Measurements from ENCODE around the gene DACT3.

DACT3 gene

GRCh38 chr19:46648060-46648960, 12.7 kb downstream of the DACT3 start:
- Histone ChIP-seq H3K9me3 (ENCODE audit: insufficient read depth, low read depth, low read length) (no peaks in the 10 kb centered on the region; the same call in 1 of the 2 replicates), H3K4me1 (ENCODE audit: insufficient read depth, low read length) (no peaks in the 10 kb centered on the region), H3K36me3 (ENCODE audit: insufficient read depth, low read length) (no peaks in the 10 kb centered on the region), H3K27ac (ENCODE audit: low read depth, low read length) (no peak overlapping the region), H3K9ac (ENCODE audit: low read depth, low read length) (peak overlapping the region; percentile 44; the same call in 1 of the 2 replicates), H3K27me3 (ENCODE audit: insufficient read depth, low read length) (peaks cover 52% of the 10 kb centered on the region), H3K4me3 (ENCODE audit: low read length) (peak overlapping the region; percentile 39)
- WGBS: 17% methylated on average over 63 of the region's 63 CpGs

- H3K4me3 ChIP-seq (ENCODE audit: low read length): no peak overlapping the region
- H3K4me1 ChIP-seq (ENCODE audit: insufficient read depth, low read length): no peaks in the 10 kb centered on the region
- H3K27ac ChIP-seq (ENCODE audit: low read depth, low read length): no peak overlapping the region
- 98% methylated on average over 2 of the region's 3 CpGs for WGBS
- peaks cover 57% of the 10 kb centered on the region for H3K27me3 ChIP-seq (ENCODE audit: insufficient read depth, low read length)
- H3K36me3 ChIP-seq (ENCODE audit: insufficient read depth, low read length): no peaks in the 10 kb centered on the region
- H3K9me3 ChIP-seq (ENCODE audit: insufficient read depth, low read depth, low read length): no peaks in the 10 kb centered on the region; the same call in 1 of the 2 replicates
- H3K9ac ChIP-seq (ENCODE audit: low read depth, low read length): no peak overlapping the region
Measured at GRCh38 chr19:46646402-46646801, 14.6 kb downstream of the DACT3 start.

GRCh38 chr19:46644720-46645119, 16.3 kb downstream of the DACT3 start:
- Histone ChIP-seq H3K9ac (ENCODE audit: low read depth, low read length) (no peak overlapping the region), H3K9me3 (ENCODE audit: insufficient read depth, low read depth, low read length) (no peaks in the 10 kb centered on the region; the same call in 1 of the 2 replicates), H3K4me3 (ENCODE audit: low read length) (no peak overlapping the region), H3K36me3 (ENCODE audit: insufficient read depth, low read length) (no peaks in the 10 kb centered on the region), H3K27me3 (ENCODE audit: insufficient read depth, low read length) (peaks cover 58% of the 10 kb centered on the region), H3K27ac (ENCODE audit: low read depth, low read length) (no peak overlapping the region), H3K4me1 (ENCODE audit: insufficient read depth, low read length) (no peaks in the 10 kb centered on the region)
- 49% methylated on average over 3 of the region's 3 CpGs for WGBS

GRCh38 chr19:46640656-46641055, 20.3 kb downstream of the DACT3 start:
- H3K9ac ChIP-seq (ENCODE audit: low read depth, low read length): no peak overlapping the region
- 74% methylated on average over 2 of the region's 2 CpGs for WGBS
- H3K27ac ChIP-seq (ENCODE audit: low read depth, low read length): no peak overlapping the region
- no peaks in the 10 kb centered on the region for H3K9me3 ChIP-seq (ENCODE audit: insufficient read depth, low read depth, low read length)
- no peaks in the 10 kb centered on the region for H3K36me3 ChIP-seq (ENCODE audit: insufficient read depth, low read length)
- H3K4me1 ChIP-seq (ENCODE audit: insufficient read depth, low read length): 0 out of 2 replicates have a peak, but pooled peaks cover 3% of the 10 kb centered on the region
- H3K4me3 ChIP-seq (ENCODE audit: low read length): no peak overlapping the region
- H3K27me3 ChIP-seq (ENCODE audit: insufficient read depth, low read length): peaks cover 53% of the 10 kb centered on the region

- H3K9ac ChIP-seq (ENCODE audit: low read depth, low read length): no peak overlapping the region
- H3K27ac ChIP-seq (ENCODE audit: low read depth, low read length): no peak overlapping the region; the same call in 1 of the 2 replicates
- no peaks in the 10 kb centered on the region for H3K9me3 ChIP-seq (ENCODE audit: insufficient read depth, low read depth, low read length)
- no peaks in the 10 kb centered on the region for H3K36me3 ChIP-seq (ENCODE audit: insufficient read depth, low read length)
- WGBS: 8% methylated on average over 48 of the region's 49 CpGs
- H3K4me1 ChIP-seq (ENCODE audit: insufficient read depth, low read length): 0 out of 2 replicates have a peak, but pooled peaks cover 3% of the 10 kb centered on the region
- H3K4me3 ChIP-seq (ENCODE audit: low read length): peak overlapping the region; percentile 64
- peaks cover 59% of the 10 kb centered on the region for H3K27me3 ChIP-seq (ENCODE audit: insufficient read depth, low read length)
Measured at GRCh38 chr19:46639358-46640182, 21.4 kb downstream of the DACT3 start.

GRCh38 chr19:46637224-46637623, 23.8 kb downstream of the DACT3 start:
- 81% methylated on average over 14 of the region's 14 CpGs for WGBS
- no peaks in the 10 kb centered on the region for H3K36me3 ChIP-seq (ENCODE audit: insufficient read depth, low read length)
- peaks cover 77% of the 10 kb centered on the region for H3K27me3 ChIP-seq (ENCODE audit: insufficient read depth, low read length)
- H3K9ac ChIP-seq (ENCODE audit: low read depth, low read length): no peak overlapping the region
- peaks cover 9% of the 10 kb centered on the region; the same call in 1 of the 2 replicates for H3K4me1 ChIP-seq (ENCODE audit: insufficient read depth, low read length)
- H3K9me3 ChIP-seq (ENCODE audit: insufficient read depth, low read depth, low read length): no peaks in the 10 kb centered on the region
- no peak overlapping the region for H3K27ac ChIP-seq (ENCODE audit: low read depth, low read length)
- H3K4me3 ChIP-seq (ENCODE audit: low read length): no peak overlapping the region

- Histone ChIP-seq H3K36me3 (ENCODE audit: insufficient read depth, low read length) (no peaks in the 10 kb centered on the region), H3K9me3 (ENCODE audit: insufficient read depth, low read depth, low read length) (no peaks in the 10 kb centered on the region), H3K4me1 (ENCODE audit: insufficient read depth, low read length) (peaks cover 12% of the 10 kb centered on the region), H3K9ac (ENCODE audit: low read depth, low read length) (no peak within 1 kb of the TSS), H3K27ac (ENCODE audit: low read depth, low read length) (no peak within 1 kb of the TSS), H3K27me3 (ENCODE audit: insufficient read depth, low read length) (peaks cover 73% of the 10 kb centered on the region), H3K4me3 (ENCODE audit: low read length) (peak within 1 kb of the TSS; percentile 60)
- WGBS: 16% methylated on average over 33 of the region's 34 CpGs
Measured at GRCh38 chr19:46635920-46636761, 24.8 kb downstream of the DACT3 start, which contains the start of gene GNG8. TSS of gene GNG8 (minus strand) at chr19:46636202. CDS start at chr19:46634682, 1,520 bp downstream.

GRCh38 chr19:46634656-46635218, 26.2 kb downstream of the DACT3 start:
- Histone ChIP-seq H3K9ac (ENCODE audit: low read depth, low read length) (no peak overlapping the region), H3K9me3 (ENCODE audit: insufficient read depth, low read depth, low read length) (no peaks in the 10 kb centered on the region), H3K4me3 (ENCODE audit: low read length) (peak overlapping the region; percentile 60), H3K27ac (ENCODE audit: low read depth, low read length) (no peak overlapping the region), H3K36me3 (ENCODE audit: insufficient read depth, low read length) (no peaks in the 10 kb centered on the region), H3K27me3 (ENCODE audit: insufficient read depth, low read length) (peaks cover 63% of the 10 kb centered on the region), H3K4me1 (ENCODE audit: insufficient read depth, low read length) (peaks cover 15% of the 10 kb centered on the region)
- WGBS: 3% methylated on average over 23 of the region's 23 CpGs

- Histone ChIP-seq H3K4me3 (ENCODE audit: low read length) (peak overlapping the region; percentile 60), H3K4me1 (ENCODE audit: insufficient read depth, low read length) (peaks cover 15% of the 10 kb centered on the region), H3K27ac (ENCODE audit: low read depth, low read length) (no peak overlapping the region), H3K9me3 (ENCODE audit: insufficient read depth, low read depth, low read length) (no peaks in the 10 kb centered on the region), H3K27me3 (ENCODE audit: insufficient read depth, low read length) (peaks cover 62% of the 10 kb centered on the region), H3K36me3 (ENCODE audit: insufficient read depth, low read length) (no peaks in the 10 kb centered on the region), H3K9ac (ENCODE audit: low read depth, low read length) (peak overlapping the region; percentile 20; the same call in 1 of the 2 replicates)
- WGBS: under 1% methylated on average over 35 of the region's 38 CpGs
Measured at GRCh38 chr19:46634045-46634655, 26.8 kb downstream of the DACT3 start.

GRCh38 chr19:46633130-46633529, 27.9 kb downstream of the DACT3 start:
- H3K9me3 ChIP-seq (ENCODE audit: insufficient read depth, low read depth, low read length): no peaks in the 10 kb centered on the region
- 93% methylated on average over 3 of the region's 3 CpGs for WGBS
- peaks cover 15% of the 10 kb centered on the region for H3K4me1 ChIP-seq (ENCODE audit: insufficient read depth, low read length)
- peaks cover 58% of the 10 kb centered on the region for H3K27me3 ChIP-seq (ENCODE audit: insufficient read depth, low read length)
- no peak overlapping the region for H3K4me3 ChIP-seq (ENCODE audit: low read length)
- H3K27ac ChIP-seq (ENCODE audit: low read depth, low read length): no peak overlapping the region
- no peaks in the 10 kb centered on the region for H3K36me3 ChIP-seq (ENCODE audit: insufficient read depth, low read length)
- no peak overlapping the region for H3K9ac ChIP-seq (ENCODE audit: low read depth, low read length)

Data from HUES64 (cell line).